Cardiac muscle cell (in vitro differentiated cells and primary cell): ENCODE data around the gene SMARCA4. TPM values are rescaled to one million over a fixed set of nuclear protein-coding genes. Genes with fewer than 3 reads are reported as not detected.
"Not testable (repeated sequence)": the region's sequence is repeated elsewhere in the genome, so short reads cannot be mapped to it uniquely, and the experiment has no call there.

Experiments
- DNase-seq, 2 donors: peaks; one replicate each; pipeline versions ENCODE4 v3.0.0 to v3.0.0-alpha.2; 2010 to 2017; ENCODE audit warnings: low read depth in 1 of 2, low spot score in 1 of 2
- H3K27ac ChIP-seq: fragments of 200-600 bp; sonication (generic); 2 replicates; pipeline ENCODE4 v1.5.1; 2016
- H3K27me3 ChIP-seq: fragments of 200-600 bp; sonication (generic); 2 replicates; pipeline ENCODE4 v1.6.0; 2016; ENCODE audit warnings: control low read depth
- H3K36me3 ChIP-seq: fragments of 200-600 bp; sonication (generic); 2 replicates; pipeline ENCODE4 v1.5.1; 2016; ENCODE audit warnings: control low read depth
- H3K4me1 ChIP-seq: fragments of 200-600 bp; sonication (generic); 2 replicates; pipeline ENCODE4 v1.8.1; 2017; ENCODE audit warnings: low read depth, mild to moderate bottlenecking, mixed run types
- H3K4me3 ChIP-seq: fragments of 200-600 bp; sonication (generic); 2 replicates; pipeline ENCODE4 v1.5.1; 2016; ENCODE audit warnings: mild to moderate bottlenecking
- H3K9me3 ChIP-seq: fragments of 200-600 bp; sonication (generic); 2 replicates; pipeline ENCODE4 v1.5.1; 2017; ENCODE audit warnings: low read depth, mild to moderate bottlenecking, control low read depth
- polyA plus RNA-seq: library from polyadenylated mRNA; unstranded; fragments of >200 nt; fragmentation: Nextera tagmentation; extraction: Ambion mirVana; gene quantifications from 2 replicates; pipeline ENCODE4 v1.2.1, GENCODE V29; 2016
- total RNA-seq: library from RNA; depleted of rRNA; stranded (reverse); fragments of >200 nt; gene quantifications from 2 replicates; pipeline ENCODE4 v1.2.3, GENCODE V29; 2016
- TF ChIP-seq, protein P1 (sequence below): IDR thresholded peaks from 2 replicates; pipeline ENCODE4 v1.5.1; 2012; ENCODE audit warnings: low read depth, mild to moderate bottlenecking, low read length

Gene SMARCA4
- total and polyA plus RNA-seq, 2 experiments from 2014 or later: 178 to 212 TPM

- TF ChIP-seq, protein P1, sequence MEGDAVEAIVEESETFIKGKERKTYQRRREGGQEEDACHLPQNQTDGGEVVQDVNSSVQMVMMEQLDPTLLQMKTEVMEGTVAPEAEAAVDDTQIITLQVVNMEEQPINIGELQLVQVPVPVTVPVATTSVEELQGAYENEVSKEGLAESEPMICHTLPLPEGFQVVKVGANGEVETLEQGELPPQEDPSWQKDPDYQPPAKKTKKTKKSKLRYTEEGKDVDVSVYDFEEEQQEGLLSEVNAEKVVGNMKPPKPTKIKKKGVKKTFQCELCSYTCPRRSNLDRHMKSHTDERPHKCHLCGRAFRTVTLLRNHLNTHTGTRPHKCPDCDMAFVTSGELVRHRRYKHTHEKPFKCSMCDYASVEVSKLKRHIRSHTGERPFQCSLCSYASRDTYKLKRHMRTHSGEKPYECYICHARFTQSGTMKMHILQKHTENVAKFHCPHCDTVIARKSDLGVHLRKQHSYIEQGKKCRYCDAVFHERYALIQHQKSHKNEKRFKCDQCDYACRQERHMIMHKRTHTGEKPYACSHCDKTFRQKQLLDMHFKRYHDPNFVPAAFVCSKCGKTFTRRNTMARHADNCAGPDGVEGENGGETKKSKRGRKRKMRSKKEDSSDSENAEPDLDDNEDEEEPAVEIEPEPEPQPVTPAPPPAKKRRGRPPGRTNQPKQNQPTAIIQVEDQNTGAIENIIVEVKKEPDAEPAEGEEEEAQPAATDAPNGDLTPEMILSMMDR: no peak
Observed at GRCh38 chr19:10935371-10936059, 25.3 kb upstream of the SMARCA4 start.

DNA sequence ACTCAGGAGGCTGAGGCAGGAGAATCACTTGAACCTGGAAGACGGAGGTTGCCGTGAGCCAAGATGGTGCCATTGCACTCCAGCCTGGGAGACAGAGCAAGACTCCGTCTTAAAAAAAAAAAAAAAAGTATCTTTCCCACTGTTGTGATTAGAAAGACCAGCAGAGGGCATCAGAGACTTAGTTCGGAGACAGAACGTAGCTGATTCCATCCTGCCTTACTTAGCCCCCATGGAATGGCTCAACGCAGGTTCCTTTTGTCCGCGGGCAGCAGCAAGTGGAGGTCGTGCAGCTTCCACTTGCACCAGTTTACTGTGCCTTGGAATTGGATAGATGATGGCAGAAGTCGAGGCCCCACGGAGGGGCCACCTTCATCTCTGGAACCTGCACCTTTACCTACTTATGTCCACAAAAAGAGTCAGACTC, 24.2 kb upstream of the SMARCA4 start:
- H3K36me3 ChIP-seq: no peaks in the 10 kb centered on the region
- H3K4me1 ChIP-seq: peaks cover 9% of the 10 kb centered on the region
- H3K27ac ChIP-seq: no peak overlapping the region
- DNase-seq: peak; percentile 87 to 92
- no peaks in the 10 kb centered on the region for H3K9me3 ChIP-seq
- TF ChIP-seq, protein P1: peak; percentile 60
- H3K27me3 ChIP-seq: no peaks in the 10 kb centered on the region
- no peak overlapping the region for H3K4me3 ChIP-seq

More at GRCh38 chr19:10935371-10936059, 25.3 kb upstream of the SMARCA4 start:
- H3K4me1 ChIP-seq: peaks cover 9% of the 10 kb centered on the region
- no peaks in the 10 kb centered on the region for H3K36me3 ChIP-seq
- peak overlapping the region; percentile 74 for H3K27ac ChIP-seq
- DNase-seq: no peak
- H3K4me3 ChIP-seq: no peak overlapping the region
- H3K9me3 ChIP-seq: no peaks in the 10 kb centered on the region
- no peaks in the 10 kb centered on the region for H3K27me3 ChIP-seq

DNA sequence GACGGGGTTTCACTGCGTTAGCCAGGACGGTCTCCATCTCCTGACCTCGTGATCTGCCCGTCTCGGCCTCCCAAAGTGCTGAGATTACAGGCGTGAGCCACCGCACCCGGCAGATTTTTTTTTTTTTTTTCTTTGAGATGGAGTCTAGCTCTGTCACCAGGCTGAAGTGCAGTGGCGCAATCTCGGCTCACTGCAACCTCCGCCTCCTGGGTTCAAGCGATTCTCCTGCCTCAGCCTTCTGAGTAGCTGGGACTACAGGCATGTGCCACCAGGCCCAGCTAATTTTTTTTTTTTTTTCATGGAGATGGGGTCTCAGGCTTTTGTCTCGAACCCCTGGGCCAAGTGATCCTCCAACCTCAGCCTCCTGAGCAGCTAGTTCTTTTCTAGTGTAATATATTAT, 19.2 kb upstream of the SMARCA4 start:
- H3K9me3 ChIP-seq, H3K27ac ChIP-seq: not testable (repeated sequence)

GRCh38 chr19:10943412-10943811, 17.4 kb upstream of the SMARCA4 start:
- H3K4me3 ChIP-seq, H3K4me1 ChIP-seq, DNase-seq, H3K9me3 ChIP-seq, H3K27me3 ChIP-seq, H3K36me3 ChIP-seq, H3K27ac ChIP-seq: not testable (repeated sequence)

More for the DNA sequence above, 19.2 kb upstream of the SMARCA4 start:
- not testable (repeated sequence) for H3K36me3 ChIP-seq, H3K27me3 ChIP-seq, DNase-seq, H3K4me3 ChIP-seq, H3K4me1 ChIP-seq

DNA sequence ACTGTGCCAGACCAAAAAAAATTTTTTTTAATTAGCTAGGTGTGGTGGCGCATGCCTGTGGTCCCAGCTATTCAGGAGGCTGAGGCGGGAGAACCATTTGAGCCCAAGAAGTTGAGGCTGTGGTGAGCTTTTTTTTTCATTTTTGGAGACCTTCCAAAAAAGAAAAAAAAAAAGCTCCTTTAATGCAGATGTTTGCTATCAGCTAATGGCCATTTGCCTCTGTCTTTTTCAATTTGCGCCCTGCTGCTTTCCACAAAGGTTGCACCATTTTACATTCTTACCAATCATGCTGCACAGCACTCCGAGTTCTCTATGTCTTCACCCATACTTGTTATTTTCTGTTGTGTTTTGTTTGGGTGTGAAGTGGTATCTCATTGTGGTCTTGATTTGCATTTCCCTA, 15.6 kb upstream of the SMARCA4 start:
- Histone ChIP-seq H3K4me1 (no peaks in the 10 kb centered on the region), H3K4me3 (no peak overlapping the region), H3K27ac (no peak overlapping the region), H3K27me3 (no peaks in the 10 kb centered on the region), H3K9me3 (no peaks in the 10 kb centered on the region), H3K36me3 (no peaks in the 10 kb centered on the region)
- TF ChIP-seq, protein P1: no peak
- DNase-seq: no peak

- H3K9me3 ChIP-seq: no peaks in the 10 kb centered on the region
- H3K27ac ChIP-seq: no peak overlapping the region
- H3K27me3 ChIP-seq: no peaks in the 10 kb centered on the region
- no peaks in the 10 kb centered on the region for H3K4me1 ChIP-seq
- no peak overlapping the region for H3K4me3 ChIP-seq
- peak in 1 of 2 donors; percentile 77 for DNase-seq
- H3K36me3 ChIP-seq: no peaks in the 10 kb centered on the region
- TF ChIP-seq, protein P1: no peak
Observed at GRCh38 chr19:10946958-10947657, 13.7 kb upstream of the SMARCA4 start.
